ENCODE results near the gene IL20. TPM values are rescaled to one million over a fixed set of nuclear protein-coding genes. Genes with fewer than 3 reads are reported as not detected.

IL20 gene
- total RNA-seq, 1 donor = not detected

- peaks cover 4% of the 10 kb centered on the region for H3K4me1 ChIP-seq (ENCODE audit: insufficient read depth, low read length)
- H2AFZ ChIP-seq (ENCODE audit: low read length) = no peak overlapping the region
- DNase-seq (ENCODE audit: insufficient read length, low spot score, missing footprints) = no peak
- no peaks in the 10 kb centered on the region for H4K20me1 ChIP-seq (ENCODE audit: insufficient read depth, low read length)
- H3K36me3 ChIP-seq (ENCODE audit: insufficient read depth, low read length) = no peaks in the 10 kb centered on the region
- H3K4me2 ChIP-seq (ENCODE audit: insufficient read depth, low read length) = no peak overlapping the region
- no peak for TF ChIP-seq CTCF (IDR thresholded peaks at IDR 0.05; ENCODE audit: extremely low read depth, low read depth, low read length)
- H3K79me2 ChIP-seq (ENCODE audit: insufficient read depth, low read length) = no peaks in the 10 kb centered on the region
- H3K27me3 ChIP-seq (ENCODE audit: insufficient read depth, low read length) = peaks cover 38% of the 10 kb centered on the region
- H3K27ac ChIP-seq (ENCODE audit: low read depth, low read length) = no peak overlapping the region
- no peaks in the 10 kb centered on the region for H3K9me3 ChIP-seq (ENCODE audit: low read depth, low read length)
- no peak overlapping the region for H3K4me3 ChIP-seq (ENCODE audit: insufficient read depth, low read length)
These were observed 36.7 kb upstream of the IL20 start for GRCh38 chr1:206828765-206829164.

GRCh38 chr1:206829282-206829681 is 36.1 kb upstream of the IL20 start:
- H3K4me2 ChIP-seq (ENCODE audit: insufficient read depth, low read length) = no peak overlapping the region
- H3K27ac ChIP-seq (ENCODE audit: low read depth, low read length) = no peak overlapping the region
- TF ChIP-seq CTCF (IDR thresholded peaks at IDR 0.05; ENCODE audit: extremely low read depth, low read depth, low read length) = no peak

DNA sequence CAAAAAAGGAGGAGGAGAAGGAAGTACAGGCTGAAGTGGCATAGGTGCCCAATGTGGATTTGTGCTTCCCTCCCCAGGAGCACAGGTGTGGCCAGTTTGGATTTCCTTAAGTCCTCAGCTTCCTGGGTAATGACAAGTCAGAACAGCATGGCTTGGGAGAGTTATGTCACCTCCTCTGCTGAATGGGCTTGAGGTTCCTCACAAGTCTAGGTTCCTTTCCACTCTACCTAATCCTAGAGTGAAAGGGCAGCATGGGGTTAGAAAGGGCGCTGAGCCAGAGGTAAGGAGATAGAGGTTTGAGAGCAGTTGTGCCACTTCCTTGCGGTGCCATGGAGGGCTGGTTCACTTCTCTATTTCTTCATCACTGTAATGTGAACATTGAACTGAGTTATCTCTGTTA is 35.5 kb upstream of the IL20 start:
- Histone ChIP-seq H3K79me2 (ENCODE audit: insufficient read depth, low read length) (no peaks in the 10 kb centered on the region), H3K27ac (ENCODE audit: low read depth, low read length) (no peak overlapping the region), H3K4me1 (ENCODE audit: insufficient read depth, low read length) (no peaks in the 10 kb centered on the region), H2AFZ (ENCODE audit: low read length) (no peak overlapping the region), H3K9me3 (ENCODE audit: low read depth, low read length) (no peaks in the 10 kb centered on the region), H3K4me2 (ENCODE audit: insufficient read depth, low read length) (no peak overlapping the region), H3K36me3 (ENCODE audit: insufficient read depth, low read length) (no peaks in the 10 kb centered on the region), H3K4me3 (ENCODE audit: insufficient read depth, low read length) (no peak overlapping the region), H4K20me1 (ENCODE audit: insufficient read depth, low read length) (no peaks in the 10 kb centered on the region), H3K27me3 (ENCODE audit: insufficient read depth, low read length) (peaks cover 39% of the 10 kb centered on the region)
- no peak for DNase-seq (ENCODE audit: insufficient read length, low spot score, missing footprints)
- TF ChIP-seq CTCF (IDR thresholded peaks at IDR 0.05; ENCODE audit: extremely low read depth, low read depth, low read length) = no peak

More at GRCh38 chr1:206829282-206829681, 36.1 kb upstream of the IL20 start:
- Histone ChIP-seq H3K36me3 (ENCODE audit: insufficient read depth, low read length) (no peaks in the 10 kb centered on the region), H3K4me1 (ENCODE audit: insufficient read depth, low read length) (peaks cover 2% of the 10 kb centered on the region), H3K79me2 (ENCODE audit: insufficient read depth, low read length) (no peaks in the 10 kb centered on the region), H4K20me1 (ENCODE audit: insufficient read depth, low read length) (no peaks in the 10 kb centered on the region), H3K27me3 (ENCODE audit: insufficient read depth, low read length) (peaks cover 39% of the 10 kb centered on the region), H2AFZ (ENCODE audit: low read length) (no peak overlapping the region), H3K9me3 (ENCODE audit: low read depth, low read length) (no peaks in the 10 kb centered on the region), H3K4me3 (ENCODE audit: insufficient read depth, low read length) (no peak overlapping the region)
- no peak for DNase-seq (ENCODE audit: insufficient read length, low spot score, missing footprints)

GRCh38 chr1:206831650-206832049 is 33.8 kb upstream of the IL20 start:
- TF ChIP-seq CTCF (IDR thresholded peaks at IDR 0.05; ENCODE audit: extremely low read depth, low read depth, low read length) = no peak
- H3K27ac ChIP-seq (ENCODE audit: low read depth, low read length) = no peak overlapping the region
- H4K20me1 ChIP-seq (ENCODE audit: insufficient read depth, low read length) = no peaks in the 10 kb centered on the region
- peaks cover 42% of the 10 kb centered on the region for H3K27me3 ChIP-seq (ENCODE audit: insufficient read depth, low read length)
- no peaks in the 10 kb centered on the region for H3K79me2 ChIP-seq (ENCODE audit: insufficient read depth, low read length)
- no peak for DNase-seq (ENCODE audit: insufficient read length, low spot score, missing footprints)
- H3K36me3 ChIP-seq (ENCODE audit: insufficient read depth, low read length) = no peaks in the 10 kb centered on the region
- no peak overlapping the region for H2AFZ ChIP-seq (ENCODE audit: low read length)
- H3K4me3 ChIP-seq (ENCODE audit: insufficient read depth, low read length) = no peak overlapping the region
- H3K4me1 ChIP-seq (ENCODE audit: insufficient read depth, low read length) = no peaks in the 10 kb centered on the region
- H3K9me3 ChIP-seq (ENCODE audit: low read depth, low read length) = no peaks in the 10 kb centered on the region
- H3K4me2 ChIP-seq (ENCODE audit: insufficient read depth, low read length) = no peak overlapping the region

Data from osteoblast (primary cell).